IMR-90 (cell line): Measurements from ENCODE around the gene LGALS3. TPM values are rescaled to one million over a fixed set of nuclear protein-coding genes. Genes with fewer than 3 reads are reported as not detected.

Experiments used
- ATAC-seq: fragments of 200-7000 bp; cut with Tn5 transposase; 2 replicates; pipeline ENCODE4 v1.9.1; 2020; ENCODE audit warnings: low read depth, mild to moderate bottlenecking, moderate library complexity
- BruUV-seq: library from RNA; stranded (reverse); fragments of 400-500 nt; replicated peaks from 2 replicates; lab custom pipeline; 2021; lab: Mats Ljungman, UMichigan
- CTCF ChIA-PET: fragments of 300-600 bp; formaldehyde crosslinking; extraction: SDS; loops from one replicate; lab custom pipeline; 2021; ENCODE audit warnings: antibody characterized with exemption; lab: Yijun Ruan, JAX
- POLR2A ChIA-PET: fragments of 300-600 bp; sonication (Branson Sonifier 250); formaldehyde crosslinking; loops from one replicate; lab custom pipeline; 2022; ENCODE audit warnings: antibody characterized with exemption; ENCODE audit not compliant: unreplicated experiment; lab: Charles Lee
- DNase-seq: peaks from one replicate; pipeline ENCODE4 v3.0.0; 2013
- H2AFZ ChIP-seq: replicated peaks from 2 replicates; pipeline ENCODE3; 2013; ENCODE audit warnings: low read length, mild to moderate bottlenecking; ENCODE audit not compliant: poor library complexity
- H2AK5ac ChIP-seq: 2 replicates; pipeline ENCODE4 v1.6.1; 2013; ENCODE audit warnings: low read depth, low read length, inconsistent platforms
- H2AK9ac ChIP-seq: replicated peaks from 2 replicates; pipeline ENCODE3; 2013; ENCODE audit warnings: mild to moderate bottlenecking, low read depth, low read length, moderate library complexity; ENCODE audit not compliant: poor library complexity
- H2BK120ac ChIP-seq: 2 replicates; pipeline ENCODE4 v1.6.1; 2013; ENCODE audit warnings: low read depth, low read length, inconsistent platforms
- H2BK15ac ChIP-seq: 3 replicates; pipeline ENCODE4 v1.6.1; 2013; ENCODE audit warnings: low read depth, low read length, inconsistent platforms
- H2BK20ac ChIP-seq: 2 replicates; pipeline ENCODE4 v1.6.1; 2013; ENCODE audit warnings: low read depth, mild to moderate bottlenecking, inconsistent platforms, low read length, moderate library complexity
- H2BK5ac ChIP-seq: 2 replicates; pipeline ENCODE4 v1.6.1; 2013; ENCODE audit warnings: mild to moderate bottlenecking, low read depth, low read length, inconsistent platforms; ENCODE audit not compliant: poor library complexity, severe bottlenecking
- H3K14ac ChIP-seq: replicated peaks from 2 replicates; pipeline ENCODE4 v1.6.1; 2013; ENCODE audit warnings: low read depth, low read length, inconsistent platforms
- H3K18ac ChIP-seq: 2 replicates; pipeline ENCODE4 v1.6.1; 2013; ENCODE audit warnings: low read depth, low read length, control low read depth
- H3K23ac ChIP-seq: 2 replicates; pipeline ENCODE4 v1.6.1; 2013; ENCODE audit warnings: low read depth, low read length, inconsistent platforms
- H3K27ac ChIP-seq: 2 replicates; pipeline ENCODE4 v1.5.1; 2013; ENCODE audit warnings: mild to moderate bottlenecking, control low read depth, low read length; ENCODE audit not compliant: insufficient read depth
- H3K27me3 ChIP-seq: 2 replicates; pipeline ENCODE4 v1.6.1; 2013; ENCODE audit warnings: low read length; ENCODE audit not compliant: control insufficient read depth, insufficient read depth
- H3K36me3 ChIP-seq: 2 replicates; pipeline ENCODE4 v1.6.1; 2013; ENCODE audit warnings: low read length, mixed read lengths; ENCODE audit not compliant: control insufficient read depth, insufficient read depth
- H3K4ac ChIP-seq: 2 replicates; pipeline ENCODE4 v1.6.1; 2013; ENCODE audit warnings: low read depth, low read length, inconsistent platforms
- H3K4me1 ChIP-seq: 2 replicates; pipeline ENCODE4 v1.6.1; 2013; ENCODE audit warnings: low read length, mixed read lengths; ENCODE audit not compliant: control insufficient read depth, insufficient read depth
- H3K4me2 ChIP-seq: 2 replicates; pipeline ENCODE4 v1.6.1; 2013; ENCODE audit warnings: low read depth, mild to moderate bottlenecking, control low read depth, low read length, moderate library complexity
- H3K4me3 ChIP-seq: 2 replicates; pipeline ENCODE4 v1.5.1; 2013; ENCODE audit warnings: low read depth, mild to moderate bottlenecking, control low read depth, low read length, moderate library complexity; ENCODE audit not compliant: insufficient read depth
- H3K56ac ChIP-seq: 2 replicates; pipeline ENCODE4 v1.6.1; 2013; ENCODE audit warnings: low read length, inconsistent platforms; ENCODE audit not compliant: insufficient read depth; ENCODE audit errors: extremely low read depth
- H3K79me1 ChIP-seq, 2 experiments: 2 replicates each; pipeline ENCODE4 v1.6.1; 2013; ENCODE audit warnings: low read length in 2 of 2, inconsistent platforms in 1 of 2, low read depth in 1 of 2
- H3K9ac ChIP-seq: 2 replicates; pipeline ENCODE4 v1.6.1; 2013; ENCODE audit warnings: low read depth, low read length, control low read depth
- H3K9me1 ChIP-seq: 2 replicates; pipeline ENCODE4 v1.6.1; 2013; ENCODE audit warnings: low read length, inconsistent platforms; ENCODE audit not compliant: insufficient read depth
- H3K9me3 ChIP-seq: 2 replicates; pipeline ENCODE4 v1.6.1; 2013; ENCODE audit warnings: low read length; ENCODE audit not compliant: control insufficient read depth, insufficient read depth
- H4K20me1 ChIP-seq: 2 replicates; pipeline ENCODE4 v1.6.1; 2013; ENCODE audit warnings: low read length, inconsistent platforms; ENCODE audit not compliant: insufficient read depth
- H4K5ac ChIP-seq: 2 replicates; pipeline ENCODE4 v1.6.1; 2013; ENCODE audit warnings: mild to moderate bottlenecking, low read depth, low read length, control low read depth
- H4K8ac ChIP-seq, 2 experiments: 2 replicates each; pipeline ENCODE4 v1.6.1; 2013; ENCODE audit warnings: low read depth in 2 of 2, low read length in 2 of 2, control low read depth in 1 of 2, inconsistent platforms in 1 of 2
- H4K91ac ChIP-seq: 2 replicates; pipeline ENCODE4 v1.6.1; 2013; ENCODE audit warnings: low read depth, low read length, inconsistent platforms; ENCODE audit not compliant: insufficient read depth
- BHLHE40 ChIP-seq: fragments of 150-350 bp; IDR thresholded peaks from 2 replicates; pipeline ENCODE4 v1.6.1; 2016; ENCODE audit warnings: mild to moderate bottlenecking, low read depth, low read length
- CHD1 ChIP-seq: IDR thresholded peaks from 2 replicates; pipeline ENCODE4 v1.6.1; 2012; ENCODE audit warnings: low read depth, low read length, improper control_type of control experiment
- FOS ChIP-seq: fragments of 150-350 bp; IDR thresholded peaks from 2 replicates; pipeline ENCODE4 v1.6.1; 2016; ENCODE audit warnings: low read depth, low read length
- MAFK ChIP-seq: IDR thresholded peaks from 2 replicates; pipeline ENCODE4 v1.6.1; 2012; ENCODE audit warnings: low read depth, low read length, improper control_type of control experiment
- POLR2A ChIP-seq: IDR thresholded peaks from 2 replicates; pipeline ENCODE4 v1.6.1; 2012; ENCODE audit warnings: mild to moderate bottlenecking, low read depth, low read length
- RAD21 ChIP-seq: IDR thresholded peaks from 2 replicates; pipeline ENCODE4 v1.6.1; 2012; ENCODE audit warnings: low read length, improper control_type of control experiment
- RCOR1 ChIP-seq: IDR thresholded peaks from 2 replicates; pipeline ENCODE4 v1.6.1; 2012; ENCODE audit warnings: mild to moderate bottlenecking, low read length, improper control_type of control experiment; ENCODE audit not compliant: insufficient replicate concordance
- WGBS, 2 experiments: methylation state at CpG; one replicate each; pipeline versions ENCODE4 v1.1.5 to v1.1.7; 2013; ENCODE audit warnings: missing lambda C conversion rate in 2 of 2; ENCODE audit not compliant: insufficient read length in 1 of 2; ENCODE audit errors: extremely low coverage in 2 of 2; 5-methylcytosine and 5-hydroxymethylcytosine counted together
- dilution Hi-C: fragments of 300-500 bp; cut with HindIII; formaldehyde crosslinking; loops from one replicate; pipeline ENCODE4 v1.14.3; 2018; ENCODE audit warnings: low sequenced_read_pairs; ENCODE audit not compliant: unreplicated experiment
- in situ Hi-C: fragments of 300-500 bp; cut with MboI; formaldehyde crosslinking; loops from 3 replicates; pipeline ENCODE4 v1.14.3; 2019; ENCODE audit warnings: low sequenced_read_pairs, inconsistent platforms, mixed read lengths
- intact Hi-C: fragments of 100-400 bp; cut with micrococcal nuclease; formaldehyde crosslinking; loops from 2 replicates; pipeline ENCODE4 v1.10.0; 2022
- polyA plus RNA-seq, 3 experiments: library from polyadenylated mRNA; depleted of rRNA; stranded (reverse); fragments of >200 nt; gene quantifications; 2 replicates each; pipeline ENCODE4 v1.2.3, GENCODE V29; 2012; ENCODE audit warnings: low replicate concordance in 1 of 3
- total RNA-seq: library from RNA; depleted of rRNA; stranded (reverse); fragments of >200 nt; gene quantifications from 2 replicates; pipeline ENCODE4 v1.2.3, GENCODE V29; 2012
- TF ChIP-seq, protein P1 (sequence below): fragments of 150-350 bp; IDR thresholded peaks from 2 replicates; pipeline ENCODE4 v1.6.1; 2016; ENCODE audit warnings: low read depth, mild to moderate bottlenecking, low read length, moderate library complexity, borderline replicate concordance

LGALS3 gene
- total and polyA plus RNA-seq, 2 of the 4 experiments (the other 2 are of a cell fraction), result 84.4 to 171 TPM

- no CpG with 5 or more reads among the region's 4 CpGs for WGBS, 2 experiments
- POLR2A ChIA-PET, result no interaction called here
These were observed 43.9 kb upstream of the LGALS3 start for GRCh38 chr14:55085060-55085660.

More at GRCh38 chr14:55085060-55085660, 43.9 kb upstream of the LGALS3 start:
- Histone ChIP-seq H4K20me1 (no peaks in the 10 kb centered on the region; the same call in 1 of the 2 replicates), H2BK20ac (no peak overlapping the region), H3K36me3 (no peaks in the 10 kb centered on the region), H3K4me3 (no peak overlapping the region), H3K23ac (no peak overlapping the region), H3K27me3 (no peaks in the 10 kb centered on the region), H3K9ac (no peak overlapping the region), H3K14ac (no peak overlapping the region), H3K27ac (no peak overlapping the region), H3K9me3 (no peaks in the 10 kb centered on the region), H3K4ac (no peak overlapping the region), H3K18ac (no peak overlapping the region), H2BK15ac (no peak overlapping the region), H4K91ac (no peak overlapping the region), H3K4me2 (no peak overlapping the region), H2AFZ (no peak overlapping the region), H3K56ac (no peak overlapping the region), H2AK5ac (no peak overlapping the region), H3K79me1 (no peaks in the 10 kb centered on the region), H2BK120ac (no peak overlapping the region), H2AK9ac (no peak overlapping the region), H4K8ac (no peak overlapping the region), H3K4me1 (no peaks in the 10 kb centered on the region), H2BK5ac (no peak overlapping the region), H3K9me1 (no peaks in the 10 kb centered on the region), H4K5ac (no peak overlapping the region)
- CTCF ChIA-PET, result interaction anchor here (1.4 kb wide), 1 partner anchor 9 kb away, joined by 3 read pairs; no protein-coding TSS in a partner anchor
- ATAC-seq (no peak), DNase-seq (no peak)
- intact Hi-C loops, result no loop called here
- dilution Hi-C loops, result no loop called here
- BruUV-seq, result no TSS peak
- no peak for TF ChIP-seq BHLHE40
- TF ChIP-seq MAFK, result no peak
- no peak for TF ChIP-seq FOS
- TF ChIP-seq RCOR1, result no peak
- no peak for TF ChIP-seq POLR2A
- TF ChIP-seq, protein P1, sequence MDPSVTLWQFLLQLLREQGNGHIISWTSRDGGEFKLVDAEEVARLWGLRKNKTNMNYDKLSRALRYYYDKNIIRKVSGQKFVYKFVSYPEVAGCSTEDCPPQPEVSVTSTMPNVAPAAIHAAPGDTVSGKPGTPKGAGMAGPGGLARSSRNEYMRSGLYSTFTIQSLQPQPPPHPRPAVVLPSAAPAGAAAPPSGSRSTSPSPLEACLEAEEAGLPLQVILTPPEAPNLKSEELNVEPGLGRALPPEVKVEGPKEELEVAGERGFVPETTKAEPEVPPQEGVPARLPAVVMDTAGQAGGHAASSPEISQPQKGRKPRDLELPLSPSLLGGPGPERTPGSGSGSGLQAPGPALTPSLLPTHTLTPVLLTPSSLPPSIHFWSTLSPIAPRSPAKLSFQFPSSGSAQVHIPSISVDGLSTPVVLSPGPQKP, result no peak
- TF ChIP-seq RAD21, result no peak
- TF ChIP-seq CHD1, result no peak
- in situ Hi-C loops, result no loop called here
